ENCODE measurements around the gene BIRC5. TPM values are rescaled to one million over a fixed set of nuclear protein-coding genes. Genes with fewer than 3 reads are reported as not detected.

Gene BIRC5
- total RNA-seq, 1 donor from 2014 or later, result 1.0 TPM

- no peak overlapping the region for H3K4me3 Mint-ChIP-seq
- POLR2A ChIA-PET, result interaction anchor here (0.8 kb wide), 1 partner anchor 13 kb away, joined by 4 read pairs; no protein-coding TSS in a partner anchor
- ATAC-seq (ENCODE audit: low read depth) (no peak), DNase-seq (no peak)
- H3K36me3 Mint-ChIP-seq (ENCODE audit: low read depth), result no peaks in the 10 kb centered on the region
- CTCF ChIA-PET, result no interaction called here
- TF ChIP-seq CTCF (IDR thresholded peaks at IDR 0.05), result no peak
- peaks cover 21% of the 10 kb centered on the region for H3K4me1 Mint-ChIP-seq
- H3K27ac Mint-ChIP-seq, result no peak overlapping the region
- H3K27me3 Mint-ChIP-seq, result no peaks in the 10 kb centered on the region
- intact Hi-C loops (cut with micrococcal nuclease), result no loop called here
- H3K9me3 Mint-ChIP-seq, result no peaks in the 10 kb centered on the region
Measured at GRCh38 chr17:78259192-78259554, 45.1 kb downstream of the BIRC5 start.

DNA sequence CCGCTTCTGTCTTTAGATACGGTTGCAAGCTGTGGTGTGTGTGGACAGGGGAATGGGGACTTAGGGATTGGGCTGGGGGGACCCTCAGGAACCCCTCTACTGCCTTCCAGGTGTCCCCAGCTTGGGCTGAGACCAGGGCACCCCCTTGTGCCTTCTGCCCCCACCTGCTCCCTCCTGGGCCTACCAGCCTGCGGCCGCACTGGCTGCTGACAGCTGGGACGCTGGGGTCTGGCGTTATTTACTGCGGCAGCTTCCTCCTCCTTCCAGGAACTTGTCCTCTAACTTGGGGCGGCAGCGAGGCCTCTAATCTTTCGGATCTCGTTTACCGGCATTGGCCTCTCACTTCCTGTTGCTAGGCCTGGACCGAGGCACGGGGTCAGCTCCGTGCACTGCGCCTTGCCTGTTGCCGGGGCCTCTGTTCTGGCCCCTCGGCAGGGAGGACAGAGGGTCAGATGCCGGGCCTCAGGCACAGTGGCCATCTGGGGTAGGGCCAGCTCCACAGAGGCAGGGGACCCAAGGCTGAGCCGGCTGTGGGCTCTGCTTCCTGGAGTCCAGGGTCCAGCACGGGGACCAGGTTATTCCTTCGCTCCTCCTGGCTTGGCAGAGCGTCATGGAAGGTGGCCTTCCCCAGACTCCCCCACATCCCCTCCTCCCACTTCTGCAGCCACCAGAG lies 49.1 kb downstream of the BIRC5 start:
- H3K4me1 Mint-ChIP-seq, result peaks cover 6% of the 10 kb centered on the region
- H3K36me3 Mint-ChIP-seq (ENCODE audit: low read depth), result no peaks in the 10 kb centered on the region
- no peak overlapping the region for H3K4me3 Mint-ChIP-seq
- DNase-seq (no peak), ATAC-seq (ENCODE audit: low read depth) (no peak)
- no peaks in the 10 kb centered on the region for H3K9me3 Mint-ChIP-seq
- no peak overlapping the region for H3K27ac Mint-ChIP-seq
- TF ChIP-seq CTCF (IDR thresholded peaks at IDR 0.05), result no peak
- intact Hi-C loops (cut with micrococcal nuclease), result no loop called here
- CTCF ChIA-PET, result interaction anchor here (1.1 kb wide), 1 partner anchor 158 kb away, joined by 3 read pairs; no protein-coding TSS in a partner anchor
- POLR2A ChIA-PET, result interaction anchor here (0.5 kb wide), 1 partner anchor 858 kb away, joined by 3 read pairs; no protein-coding TSS in a partner anchor
- no peaks in the 10 kb centered on the region for H3K27me3 Mint-ChIP-seq

- CTCF ChIA-PET, result interaction anchor here (0.7 to 1.1 kb wide), 2 partner anchors 9 to 158 kb away, joined by 3 read pairs; no protein-coding TSS in a partner anchor
- no peak overlapping the region for H3K4me3 Mint-ChIP-seq
Measured at GRCh38 chr17:78263736-78264340, 49.8 kb downstream of the BIRC5 start.

DNA sequence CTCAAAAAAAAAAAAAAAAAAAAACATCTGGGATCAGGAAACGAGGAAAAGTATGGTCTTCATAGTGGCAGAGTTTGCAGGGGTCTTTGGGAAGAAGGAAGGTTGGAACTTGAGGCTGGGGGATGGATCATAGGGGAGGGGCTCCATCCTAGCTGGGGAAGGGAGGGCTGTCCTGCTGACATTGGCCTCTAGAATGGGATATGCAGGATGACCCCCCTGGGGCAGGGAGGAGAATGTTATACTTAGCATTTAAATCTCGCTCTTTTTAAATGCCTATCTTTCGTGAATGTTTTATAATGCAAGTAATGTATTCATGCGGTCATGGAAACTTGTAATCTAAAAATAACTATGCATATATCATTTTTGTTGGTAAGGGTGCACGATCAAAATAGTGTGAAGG lies 50.5 kb downstream of the BIRC5 start:
- H3K27me3 Mint-ChIP-seq, result no peaks in the 10 kb centered on the region
- DNase-seq, result no peak
- intact Hi-C loops (cut with micrococcal nuclease), result no loop called here
- no peak overlapping the region for H3K27ac Mint-ChIP-seq
- no peak for ATAC-seq (ENCODE audit: low read depth)
- TF ChIP-seq CTCF (IDR thresholded peaks at IDR 0.05), result no peak
- no peaks in the 10 kb centered on the region for H3K9me3 Mint-ChIP-seq
- H3K4me1 Mint-ChIP-seq, result peaks cover 3% of the 10 kb centered on the region
- POLR2A ChIA-PET, result no interaction called here
- H3K36me3 Mint-ChIP-seq (ENCODE audit: low read depth), result no peaks in the 10 kb centered on the region
- CTCF ChIA-PET, result interaction anchor here (0.7 kb wide), 1 partner anchor 10 kb away, joined by 3 read pairs; no protein-coding TSS in a partner anchor
- no peak overlapping the region for H3K4me3 Mint-ChIP-seq

More at GRCh38 chr17:78263736-78264340, 49.8 kb downstream of the BIRC5 start:
- TF ChIP-seq CTCF (IDR thresholded peaks at IDR 0.05), result no peak
- intact Hi-C loops (cut with micrococcal nuclease), result no loop called here
- H3K9me3 Mint-ChIP-seq, result no peaks in the 10 kb centered on the region
- no peak for DNase-seq
- peaks cover 3% of the 10 kb centered on the region for H3K4me1 Mint-ChIP-seq
- no peak overlapping the region for H3K27ac Mint-ChIP-seq
- no peaks in the 10 kb centered on the region for H3K27me3 Mint-ChIP-seq
- H3K36me3 Mint-ChIP-seq (ENCODE audit: low read depth), result no peaks in the 10 kb centered on the region
- ATAC-seq (ENCODE audit: low read depth), result no peak
- POLR2A ChIA-PET, result interaction anchor here (0.5 kb wide), 1 partner anchor 859 kb away, joined by 3 read pairs; no protein-coding TSS in a partner anchor

DNA sequence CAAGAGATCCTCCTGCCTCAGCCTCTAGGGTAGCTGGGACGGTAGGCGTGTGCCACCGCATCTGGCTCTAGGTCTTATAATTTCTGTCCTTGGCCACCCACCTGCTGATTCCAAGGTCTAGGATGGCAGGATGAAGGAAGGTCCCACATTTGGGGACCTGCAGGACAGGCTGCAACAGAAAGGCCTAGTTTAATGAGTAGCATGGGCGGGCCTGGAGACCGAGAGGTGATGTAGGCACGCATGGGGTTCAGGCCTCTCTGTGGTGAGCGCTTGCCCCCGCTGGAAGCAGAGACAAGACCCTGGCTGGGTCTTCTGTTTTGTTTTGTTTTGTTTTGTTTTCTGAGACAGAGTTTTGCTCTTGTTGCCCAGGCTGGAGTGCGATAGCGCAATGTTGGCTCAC lies 51.1 kb downstream of the BIRC5 start:
- Mint-ChIP-seq H3K36me3 (ENCODE audit: low read depth) (no peaks in the 10 kb centered on the region), H3K4me3 (no peak overlapping the region), H3K4me1 (peaks cover 3% of the 10 kb centered on the region), H3K9me3 (no peaks in the 10 kb centered on the region), H3K27ac (no peak overlapping the region), H3K27me3 (no peaks in the 10 kb centered on the region)
- no peak for DNase-seq
- no peak for ATAC-seq (ENCODE audit: low read depth)
- intact Hi-C loops (cut with micrococcal nuclease), result no loop called here
- no peak for TF ChIP-seq CTCF (IDR thresholded peaks at IDR 0.05)
- CTCF ChIA-PET, result no interaction called here
- POLR2A ChIA-PET, result interaction anchor here (0.6 kb wide), 1 partner anchor 1005 kb away, joined by 5 read pairs; no protein-coding TSS in a partner anchor

All from activated B cell treated with CpG ODN at 0.5 μM for 24 hours (primary cell).